GM18505 (cell line): ENCODE measurements around the gene NECTIN2.
A peak's percentile ranks its signal among the peaks of the same experiment; 100 is the strongest.

Experiments
- ATAC-seq: cut with Tn5 transposase; IDR thresholded peaks from one replicate; pipeline ENCODE4 v1.9.1; 2021; ENCODE audit not compliant: unreplicated experiment
- POLR2A ChIP-seq: IDR thresholded peaks from 4 replicates; pipeline ENCODE4 v1.6.1; 2011; ENCODE audit warnings: borderline replicate concordance; ENCODE audit not compliant: insufficient read depth, insufficient read length; ENCODE audit errors: extremely low read depth

Gene NECTIN2

GRCh38 chr19:44845612-44846454 lies at the start of gene NECTIN2:
Gene NECTIN2, plus strand, starts transcription at chr19:44846297. Its CDS starts 229 bp downstream, at chr19:44846526.
- peak; percentile 44 for ATAC-seq
- no peak for TF ChIP-seq POLR2A

- no peak for TF ChIP-seq POLR2A
- no peak for ATAC-seq
These were observed 49.4 kb upstream of the NECTIN2 start for GRCh38 chr19:44796701-44797115.

GRCh38 chr19:44799627-44800346 lies 46.3 kb upstream of the NECTIN2 start:
- ATAC-seq = no peak
- TF ChIP-seq POLR2A = no peak

DNA sequence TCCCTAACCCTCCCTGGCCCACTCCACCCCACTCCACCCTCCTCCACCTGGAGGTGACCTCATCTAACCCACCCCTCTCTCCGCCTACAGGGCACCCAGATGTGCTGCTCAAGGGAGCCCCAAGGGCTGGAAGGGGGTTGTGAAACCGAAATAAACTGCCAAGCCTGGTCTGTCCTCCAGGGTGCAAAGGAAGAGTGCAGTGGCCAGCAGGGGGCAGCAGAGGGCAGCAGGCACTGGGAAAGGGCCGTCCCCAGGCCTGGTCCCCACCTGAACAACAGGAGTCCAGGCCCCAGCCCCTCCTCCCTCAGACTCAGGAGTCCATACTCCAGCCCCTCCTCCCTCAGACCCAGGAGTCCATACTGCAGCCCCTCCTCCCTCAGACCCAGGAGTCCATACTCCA lies 45.6 kb upstream of the NECTIN2 start:
- no peak for TF ChIP-seq POLR2A
- peak; percentile 85 for ATAC-seq

DNA sequence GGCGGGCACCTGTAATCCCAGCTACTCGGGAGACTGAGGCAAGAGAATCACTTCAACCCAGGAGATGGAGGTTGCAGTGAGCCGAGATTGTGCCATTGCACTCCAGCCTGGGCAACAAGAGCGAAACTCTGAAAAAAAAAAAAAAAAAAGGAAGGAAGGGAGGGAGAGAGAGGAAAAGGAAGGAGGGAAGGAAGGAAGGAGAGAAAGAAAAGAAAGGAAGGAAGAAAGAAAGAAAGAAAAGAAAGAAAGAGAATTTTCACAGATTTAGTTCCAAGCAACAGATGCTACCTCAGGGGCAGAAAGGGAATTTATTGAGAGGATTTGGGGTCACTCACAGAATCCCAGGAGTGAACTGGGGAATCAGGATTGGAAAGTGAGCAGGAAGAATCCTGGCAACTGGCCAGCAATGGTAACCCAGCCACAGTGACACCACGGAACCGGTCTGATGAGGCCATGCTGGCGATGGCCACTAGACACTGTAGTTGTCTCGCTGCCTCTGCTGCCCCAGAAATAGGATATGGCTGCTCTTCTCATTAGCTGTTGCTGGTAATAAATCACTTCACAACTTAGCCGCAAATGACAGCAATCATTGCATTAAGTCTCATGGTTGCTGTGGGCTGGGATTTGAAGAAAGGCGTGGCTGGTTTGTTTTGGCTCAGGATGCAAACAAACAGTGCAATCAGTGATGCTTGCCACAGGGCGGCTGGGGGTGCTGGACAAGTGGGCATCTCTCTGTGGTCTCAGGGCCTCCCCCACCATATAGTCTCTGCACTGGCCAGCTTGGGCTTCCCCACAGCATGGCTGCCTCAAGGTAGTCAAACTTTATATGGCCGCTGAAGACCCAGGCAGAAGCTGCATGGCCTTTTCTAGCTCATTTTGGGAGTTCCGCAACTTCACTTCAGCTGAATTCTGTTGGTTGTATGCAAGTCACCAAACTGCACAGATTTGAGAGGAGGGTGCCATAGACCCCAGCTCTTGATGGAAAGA lies 42.4 kb upstream of the NECTIN2 start:
- TF ChIP-seq POLR2A = no peak
- no peak for ATAC-seq

DNA sequence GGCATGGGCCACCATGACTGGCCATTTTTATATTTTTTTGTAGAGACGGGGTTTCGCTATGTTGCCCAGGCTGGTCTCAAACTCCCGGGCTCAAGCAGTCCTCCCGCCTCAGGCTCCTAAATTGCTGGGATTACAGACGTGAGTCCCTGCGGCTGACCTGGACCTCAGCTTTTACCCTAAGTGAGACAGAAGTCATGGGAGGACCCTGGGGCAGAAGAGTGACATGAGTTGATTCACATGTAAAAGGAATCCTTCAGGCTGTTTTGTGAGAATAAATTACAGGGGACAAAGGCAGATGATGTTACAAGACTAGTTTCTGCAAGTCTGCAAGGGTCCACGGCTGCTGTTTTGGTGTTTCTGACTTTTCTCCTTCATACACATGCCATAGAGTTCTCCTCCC lies 39.8 kb upstream of the NECTIN2 start:
- TF ChIP-seq POLR2A = no peak
- no peak for ATAC-seq

GRCh38 chr19:44807162-44807561 lies 38.9 kb upstream of the NECTIN2 start:
- ATAC-seq = no peak
- TF ChIP-seq POLR2A = no peak

GRCh38 chr19:44807652-44808462 lies 38.2 kb upstream of the NECTIN2 start:
- TF ChIP-seq POLR2A = no peak
- ATAC-seq = no peak

- no peak for TF ChIP-seq POLR2A
- ATAC-seq = no peak
These were observed 37.4 kb upstream of the NECTIN2 start, which contains the start of gene BCAM for GRCh38 chr19:44808463-44809371. Gene BCAM, plus strand, starts transcription at chr19:44809103. Its CDS starts 22 bp downstream, at chr19:44809125.

DNA sequence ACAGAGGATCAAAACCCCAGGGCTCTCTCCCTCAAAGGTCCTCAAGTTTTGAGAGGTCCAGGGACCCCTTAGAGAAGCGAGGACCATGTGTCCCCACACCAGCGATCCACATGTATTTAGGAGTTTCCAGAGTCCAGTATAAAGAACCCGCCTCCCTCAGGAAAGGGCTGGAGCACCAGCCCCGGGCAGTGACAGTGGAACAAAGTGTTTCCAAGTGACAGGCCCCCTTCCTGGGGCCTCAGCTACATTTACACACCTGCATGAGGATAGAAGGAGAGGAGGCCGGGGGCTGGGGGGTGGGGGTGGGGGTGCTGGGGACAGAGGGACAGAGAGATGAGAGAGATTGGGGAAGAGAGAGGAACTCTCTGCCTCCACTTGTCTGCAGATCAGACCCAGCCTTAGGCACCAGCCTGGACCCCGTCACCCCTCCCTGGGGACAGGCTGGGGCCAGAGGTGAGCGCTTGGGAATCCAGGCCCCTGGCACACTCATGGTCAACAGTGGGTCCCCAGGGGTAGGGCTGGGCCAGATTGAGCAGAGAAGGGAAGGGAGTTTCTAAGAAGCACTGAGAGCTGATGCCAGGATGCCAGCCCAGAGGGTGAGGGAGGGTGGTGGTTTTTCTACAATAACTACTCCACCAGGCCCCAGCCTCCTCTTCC lies 36.4 kb upstream of the NECTIN2 start:
- no peak for ATAC-seq
- no peak for TF ChIP-seq POLR2A

GRCh38 chr19:44810234-44811121 lies 35.6 kb upstream of the NECTIN2 start:
- no peak for ATAC-seq
- TF ChIP-seq POLR2A = no peak

GRCh38 chr19:44811122-44811419 lies 35.0 kb upstream of the NECTIN2 start:
- no peak for ATAC-seq
- TF ChIP-seq POLR2A = no peak
